GM12875 (cell line): ENCODE results near the gene LIFR.
"Not testable (repeated sequence)": the region's sequence is repeated elsewhere in the genome, so short reads cannot be mapped to it uniquely, and the experiment has no call there.

Experiments used
- H3K4me3 ChIP-seq: one replicate; pipeline ENCODE4 v1.5.1; 2011; ENCODE audit warnings: low read depth, low read length, control low read depth
- CTCF ChIP-seq: IDR thresholded peaks from 2 replicates; pipeline ENCODE4 v1.5.1; 2011; ENCODE audit warnings: low read depth, mild to moderate bottlenecking, control low read depth, inconsistent platforms, low read length, moderate library complexity, borderline replicate concordance; ENCODE audit not compliant: insufficient read depth

LIFR gene

GRCh38 chr5:38569180-38569579 is 12.7 kb upstream of the LIFR start:
- no peak for TF ChIP-seq CTCF
- H3K4me3 ChIP-seq = no peak overlapping the region

DNA sequence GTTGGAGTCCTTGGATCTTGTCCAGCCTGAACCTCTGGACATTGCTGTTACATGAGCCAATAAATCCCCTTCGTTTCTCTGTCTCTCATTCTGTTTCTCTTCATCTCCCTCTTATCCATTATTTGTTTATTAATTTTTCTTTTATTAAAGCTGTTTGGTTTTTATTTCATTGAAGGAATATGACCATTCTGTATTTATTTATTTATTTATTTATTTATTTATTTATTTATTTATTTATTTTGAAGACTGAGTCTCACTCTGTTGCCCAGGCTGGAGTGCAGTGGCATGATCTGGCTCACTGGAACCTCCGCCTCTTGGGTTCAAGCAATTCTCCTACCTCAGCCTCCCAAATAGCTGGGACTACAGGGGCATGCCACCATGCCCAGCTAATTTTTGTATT is 10.9 kb upstream of the LIFR start:
- not testable (repeated sequence) for H3K4me3 ChIP-seq

DNA sequence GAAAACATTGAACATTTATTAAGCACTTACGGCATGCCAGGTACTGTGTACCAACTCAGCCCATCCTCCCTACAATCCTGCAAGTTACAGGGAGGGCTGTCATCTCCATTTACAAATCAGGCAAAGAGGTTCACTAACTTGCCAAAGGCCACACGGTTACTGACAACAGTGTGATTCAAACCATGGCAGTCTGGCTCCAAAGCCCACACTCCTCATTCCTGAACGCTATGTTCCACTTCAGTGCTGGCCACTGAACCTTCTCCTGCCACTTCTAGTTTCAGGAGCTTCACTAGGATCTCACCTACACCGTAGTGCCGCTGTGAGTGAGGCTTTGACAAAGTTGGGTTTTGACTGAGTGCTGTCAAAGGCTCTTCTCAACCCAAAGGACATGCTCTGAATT is 7.2 kb upstream of the LIFR start:
- no peak overlapping the region for H3K4me3 ChIP-seq
- TF ChIP-seq CTCF = no peak

DNA sequence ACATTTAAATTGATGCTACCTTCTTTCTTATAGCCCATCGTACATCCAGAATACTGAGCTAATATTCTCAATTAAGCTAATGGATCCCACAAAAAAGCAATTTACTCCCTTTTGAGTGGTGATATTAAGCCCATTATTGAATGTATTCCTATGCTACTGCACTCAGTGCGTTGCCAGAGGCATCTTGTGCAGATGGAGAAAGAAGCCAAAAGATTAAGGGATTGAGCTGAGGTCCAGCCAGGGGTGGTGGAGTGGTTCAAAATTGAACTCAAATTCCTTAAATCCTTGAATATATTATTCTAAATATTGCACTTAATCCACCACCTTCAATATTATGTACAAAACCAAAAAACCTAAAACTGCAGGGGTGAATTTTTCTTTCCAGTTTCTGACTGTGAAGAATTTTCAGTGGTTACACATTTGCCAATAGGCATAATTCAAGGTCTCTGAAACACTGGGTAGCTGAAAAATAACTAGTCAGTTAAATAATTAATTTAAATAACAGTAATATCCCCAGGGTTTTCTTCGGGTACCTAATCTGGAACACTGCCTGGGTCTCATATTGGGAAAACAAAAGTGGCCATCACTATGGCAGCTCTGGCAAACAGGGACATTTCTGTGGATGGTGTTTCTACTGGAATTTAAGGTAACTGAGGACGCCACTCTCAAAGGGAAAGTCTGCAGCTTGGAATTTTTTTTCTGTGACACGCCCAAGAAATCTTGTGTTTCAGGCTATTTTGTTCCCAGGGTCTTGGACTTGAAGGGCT is 6.2 kb upstream of the LIFR start:
- no peak for TF ChIP-seq CTCF

GRCh38 chr5:38559428-38559827 is 3.0 kb upstream of the LIFR start:
- TF ChIP-seq CTCF = no peak
- no peak overlapping the region for H3K4me3 ChIP-seq

More for the DNA sequence above, 6.2 kb upstream of the LIFR start:
- no peak overlapping the region for H3K4me3 ChIP-seq

GRCh38 chr5:38557792-38558191 is 1.3 kb upstream of the LIFR start:
- H3K4me3 ChIP-seq = no peak overlapping the region
- TF ChIP-seq CTCF = no peak

- TF ChIP-seq CTCF = no peak
- H3K4me3 ChIP-seq = no peak overlapping the region
Measured at GRCh38 chr5:38557308-38557710, 863 bp upstream of the LIFR start.

GRCh38 chr5:38556088-38556598 is 303 bp downstream of the LIFR start:
- no peak for TF ChIP-seq CTCF
- H3K4me3 ChIP-seq = no peak overlapping the region
